HG02678 (cell line): Measurements from ENCODE around the gene MROH9.

Source experiments
- ATAC-seq: cut with Tn5 transposase; IDR thresholded peaks from one replicate; pipeline ENCODE4 v1.9.1; 2021; ENCODE audit warnings: mild to moderate bottlenecking, moderate library complexity; ENCODE audit not compliant: unreplicated experiment

The MROH9 gene

DNA sequence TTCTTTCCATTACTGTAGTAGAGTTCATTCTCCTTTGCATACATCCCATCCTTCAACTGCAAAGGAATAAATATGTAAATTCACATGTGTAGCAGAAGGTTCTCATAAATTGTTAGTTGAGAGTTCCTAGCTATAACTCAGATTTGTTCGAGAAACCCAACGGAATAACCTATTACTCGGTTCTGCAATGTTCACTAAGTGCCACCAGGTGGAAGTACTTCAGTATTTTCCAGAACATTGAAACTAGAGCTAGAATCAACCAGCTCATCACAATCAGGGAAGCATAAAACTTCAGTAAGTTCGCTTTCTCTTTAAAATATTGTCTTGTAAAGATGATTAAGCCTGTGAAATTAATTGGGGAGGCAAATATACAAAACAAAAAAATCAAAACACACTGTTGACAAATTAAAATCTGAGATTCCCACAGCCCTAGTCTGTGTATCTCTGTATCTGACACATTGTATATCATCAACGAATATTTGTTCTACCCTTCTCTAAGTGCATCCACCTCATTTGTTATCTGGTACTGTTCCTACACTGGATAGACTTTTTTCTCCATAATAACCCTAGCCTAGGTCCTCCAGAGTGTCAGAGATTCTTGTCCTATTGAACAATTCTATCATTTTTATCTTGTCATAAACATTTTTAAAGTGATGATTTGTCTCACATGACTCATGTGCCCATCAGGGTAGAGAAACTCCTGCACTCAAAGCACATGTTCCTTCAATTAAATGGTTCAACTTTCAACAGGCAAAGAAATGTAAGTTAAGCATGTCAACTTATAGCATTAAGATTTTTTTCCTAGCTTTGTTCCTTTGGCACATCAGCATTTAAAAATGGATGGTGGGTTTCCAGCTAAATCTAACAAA lies 31.9 kb downstream of the MROH9 start:
- peak; percentile 77 for ATAC-seq

DNA sequence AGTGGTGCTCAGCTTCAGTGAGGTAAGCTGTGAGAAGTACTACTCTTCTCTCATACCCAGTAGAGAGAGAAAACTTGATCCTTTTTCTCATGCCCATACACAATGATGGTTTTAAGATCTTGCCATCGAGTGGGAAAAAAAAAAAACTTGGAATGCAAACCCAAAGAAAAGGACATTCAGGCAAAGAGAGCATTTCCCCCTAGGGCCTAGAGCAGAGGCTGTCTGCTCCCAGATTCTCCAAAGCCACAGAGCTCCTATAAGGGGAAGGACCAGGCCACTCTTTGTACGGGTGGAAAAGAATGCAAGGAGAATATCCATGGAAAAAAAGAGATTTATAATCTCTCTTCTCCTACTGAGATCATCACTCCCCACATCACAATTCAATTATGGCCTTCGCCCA lies 34.9 kb downstream of the MROH9 start:
- ATAC-seq = no peak

DNA sequence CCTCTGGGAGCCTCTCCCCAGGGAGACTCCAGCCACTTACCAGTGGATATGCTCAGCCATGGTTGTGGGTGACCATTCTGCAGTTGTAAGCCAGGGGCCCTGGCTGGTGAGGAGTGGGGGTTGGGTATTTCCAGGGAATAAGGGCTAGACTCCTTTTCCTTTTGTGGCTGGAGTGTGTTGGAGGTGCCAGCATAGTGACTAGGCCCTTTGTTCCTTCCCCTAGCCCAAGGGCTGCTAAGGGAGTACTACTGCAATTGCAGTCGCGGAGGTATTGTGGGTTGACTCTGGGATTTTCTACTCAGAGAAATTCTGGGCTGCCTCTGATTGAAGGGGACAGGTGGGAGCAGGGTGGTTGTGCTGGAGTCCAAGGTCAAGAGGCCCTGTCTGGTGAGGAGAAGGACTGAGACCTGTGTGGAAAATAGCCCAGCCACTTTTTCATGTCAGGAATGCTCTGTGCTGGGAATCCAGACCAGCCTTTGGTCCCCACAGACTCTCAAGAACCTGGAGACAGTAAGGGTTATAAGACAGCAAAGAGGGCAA lies 43.1 kb downstream of the MROH9 start:
- ATAC-seq = no peak

DNA sequence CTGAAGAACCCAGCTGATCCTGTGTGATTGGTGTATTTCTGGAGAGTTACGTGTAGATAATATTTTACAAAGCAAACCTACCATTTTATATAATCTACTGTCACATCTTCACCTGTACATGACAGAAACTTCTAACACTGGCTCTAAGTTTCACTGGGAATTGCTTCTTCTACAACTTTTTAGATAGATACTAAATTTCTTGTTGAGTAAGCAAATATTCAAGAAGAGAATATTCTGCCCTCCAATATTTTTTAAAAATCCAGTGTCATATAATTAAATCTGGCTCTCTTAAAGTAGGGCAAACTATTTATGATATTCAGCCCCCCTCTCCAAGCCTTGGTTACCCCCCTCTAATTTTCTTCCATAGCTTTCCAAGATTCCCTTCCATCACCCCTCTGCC lies 50.1 kb downstream of the MROH9 start:
- ATAC-seq = no peak

DNA sequence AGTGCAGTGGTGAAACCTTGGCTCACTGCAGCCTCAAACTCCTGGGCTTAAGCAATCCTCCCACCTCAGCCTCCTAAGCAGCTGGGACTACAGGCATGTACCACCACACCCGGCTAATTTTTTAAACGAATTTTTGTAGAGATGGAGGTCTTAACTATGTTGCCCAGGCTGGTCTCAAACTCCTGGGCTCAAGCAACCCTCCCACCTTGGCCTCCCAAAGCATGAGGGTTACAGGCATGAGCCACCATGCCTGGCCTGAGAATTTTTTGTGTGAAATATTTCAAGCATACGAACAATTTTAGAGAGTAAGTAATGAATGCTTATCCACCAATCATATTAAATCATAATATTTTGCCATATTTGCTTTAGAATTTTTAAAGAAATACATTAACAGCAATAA lies 51.6 kb downstream of the MROH9 start:
- ATAC-seq = no peak

DNA sequence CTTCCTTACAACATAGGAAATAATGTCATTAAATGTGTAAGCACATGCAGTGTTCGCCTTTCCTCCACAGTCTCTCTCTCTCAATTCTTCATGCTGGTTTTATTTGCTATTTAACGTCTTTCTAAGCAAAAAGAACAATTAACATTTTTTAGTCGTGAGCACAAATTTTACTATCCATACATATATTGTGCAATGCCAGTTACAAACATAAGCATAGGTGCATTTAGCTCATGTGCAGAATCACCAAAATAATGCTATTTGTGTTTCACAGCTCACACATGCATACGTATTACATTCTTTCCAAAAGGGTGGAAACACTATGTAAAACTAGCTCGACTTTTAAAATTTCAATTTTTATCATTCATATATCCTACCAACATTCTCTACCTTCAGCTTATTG lies 52.1 kb downstream of the MROH9 start:
- ATAC-seq = no peak

DNA sequence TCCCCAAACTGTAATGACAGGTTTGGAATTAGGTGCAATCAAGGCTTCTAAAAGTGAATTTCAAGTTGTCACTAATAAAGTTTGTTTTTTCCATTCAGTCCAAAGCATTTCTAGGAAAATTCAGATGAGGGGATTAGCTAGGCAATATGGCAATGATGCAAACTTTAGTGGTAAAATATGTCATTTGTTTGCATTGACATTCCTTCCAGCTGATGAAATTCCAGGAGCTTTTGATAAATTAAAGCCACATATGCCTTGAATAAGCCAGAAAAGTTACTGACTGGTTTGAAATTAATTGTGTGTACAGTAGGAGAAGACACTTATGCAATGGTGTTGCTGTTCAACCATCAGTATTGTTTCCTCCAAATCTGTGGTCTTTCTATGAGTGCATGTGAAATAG lies 57.8 kb downstream of the MROH9 start:
- no peak for ATAC-seq

DNA sequence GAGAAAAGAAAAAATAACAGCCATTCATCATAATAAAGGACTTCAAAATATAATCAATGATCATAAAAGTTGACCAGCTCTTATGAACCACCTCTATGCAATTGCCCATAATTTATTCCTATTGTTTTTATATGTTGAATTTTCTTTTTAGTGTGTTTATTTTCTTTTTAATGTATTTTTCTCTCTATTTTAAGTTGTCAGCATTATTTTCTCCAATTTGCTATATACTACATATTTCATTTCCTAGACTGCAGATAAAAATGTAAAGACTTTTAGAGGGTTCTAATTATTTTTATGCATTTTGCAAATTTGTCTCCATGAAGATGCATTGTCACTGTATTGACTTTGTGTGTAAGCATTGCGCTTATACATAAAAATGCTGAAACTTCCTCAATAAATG lies 58.4 kb downstream of the MROH9 start:
- no peak for ATAC-seq

DNA sequence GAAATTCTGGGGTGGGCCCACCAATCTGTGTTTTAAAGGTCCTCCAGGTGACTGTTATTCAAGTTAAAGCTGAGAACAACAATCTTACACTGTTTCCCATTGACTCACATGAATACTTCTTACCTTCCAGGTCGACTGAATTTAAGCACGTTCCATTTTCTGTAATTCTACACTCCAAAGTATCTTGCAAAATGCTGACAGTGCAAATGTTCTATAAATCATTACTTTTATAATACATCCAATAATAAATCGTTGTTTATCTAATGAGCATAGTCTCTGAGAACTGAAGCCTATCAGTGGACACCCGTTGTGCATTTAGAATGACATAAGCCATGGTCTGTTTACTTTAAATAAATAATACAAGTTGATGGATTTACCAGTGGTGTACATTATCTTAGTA lies 79.5 kb downstream of the MROH9 start:
- ATAC-seq = no peak

DNA sequence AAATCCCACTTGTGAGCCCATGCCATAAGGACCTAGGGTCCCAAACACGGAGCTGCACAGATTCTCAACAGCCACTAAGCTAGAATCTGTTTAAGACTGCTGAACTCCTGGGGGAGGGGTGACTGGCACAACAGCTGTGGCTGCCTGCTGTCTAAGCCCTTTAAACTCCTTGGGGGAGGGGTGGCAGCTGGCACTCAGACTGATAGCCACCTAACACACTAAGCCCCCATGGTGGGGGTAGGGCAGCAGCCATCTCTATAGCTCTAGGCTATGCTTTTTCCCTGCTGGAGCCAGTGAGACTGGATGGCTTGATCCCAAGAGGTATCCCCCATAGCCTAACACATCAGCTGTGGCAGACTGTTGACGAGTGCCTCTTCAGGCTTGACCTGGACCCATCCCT lies 82.1 kb downstream of the MROH9 start:
- ATAC-seq = no peak

DNA sequence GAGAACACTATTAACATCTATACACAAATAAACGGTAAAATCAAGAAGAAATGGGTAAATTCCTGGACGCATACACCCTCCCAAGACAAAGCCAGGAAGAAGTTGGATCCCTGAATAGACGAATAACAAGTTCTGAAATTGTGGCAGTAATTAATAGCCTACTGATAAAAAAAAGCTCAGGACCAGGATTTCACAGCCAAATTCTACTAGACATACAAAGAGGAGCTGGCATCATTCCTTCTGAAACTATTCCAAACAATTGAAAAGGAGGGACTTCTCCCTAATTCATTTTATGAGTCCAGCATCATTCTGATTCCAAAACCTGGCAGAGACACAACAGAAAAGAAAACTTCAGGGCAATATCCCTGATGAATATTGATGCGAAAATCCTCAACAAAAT lies 84.6 kb downstream of the MROH9 start:
- no peak for ATAC-seq

DNA sequence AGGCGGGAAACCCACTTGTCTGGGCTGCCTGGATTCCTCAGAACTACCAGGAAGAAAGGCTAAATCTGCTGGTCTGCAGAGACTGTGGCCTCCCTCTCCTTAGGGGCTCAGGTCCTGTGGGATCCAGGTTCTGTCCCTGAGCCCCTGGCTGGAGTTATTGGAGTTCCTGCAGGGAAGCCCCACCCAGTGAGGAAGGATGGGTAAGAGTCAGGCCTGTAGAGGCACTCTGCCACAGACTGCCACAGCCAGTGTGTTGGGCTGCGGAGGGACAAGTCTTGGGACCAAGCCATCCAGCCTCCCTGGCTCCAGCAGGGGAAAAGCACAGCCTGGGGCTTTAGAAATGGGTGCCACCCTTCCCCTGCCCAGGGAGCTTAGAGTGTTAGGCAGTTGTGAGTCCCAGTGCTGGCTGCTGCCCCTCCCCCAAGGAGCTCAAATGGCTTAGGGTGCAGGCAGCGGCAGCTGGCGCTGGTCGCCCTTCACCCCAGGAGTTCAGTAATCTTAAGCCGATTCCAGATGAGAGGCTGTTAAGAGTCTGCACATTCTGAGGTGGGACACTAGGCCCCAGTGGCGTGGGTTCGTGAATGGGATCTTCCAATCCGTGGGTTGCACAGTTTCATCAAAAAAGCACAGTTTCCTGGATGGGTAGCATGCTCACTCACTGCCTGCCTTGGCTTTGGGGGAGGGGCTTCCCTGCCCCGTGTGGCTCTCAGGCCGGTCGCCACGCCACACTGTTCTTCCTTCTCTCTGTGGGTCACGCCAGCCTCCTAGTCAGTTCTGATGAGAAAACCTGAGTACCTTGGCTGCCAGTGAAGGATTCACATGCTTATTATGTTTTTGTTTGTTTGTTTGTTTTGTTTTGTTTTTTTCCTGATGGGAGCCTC lies 97.7 kb downstream of the MROH9 start:
- no peak for ATAC-seq

DNA sequence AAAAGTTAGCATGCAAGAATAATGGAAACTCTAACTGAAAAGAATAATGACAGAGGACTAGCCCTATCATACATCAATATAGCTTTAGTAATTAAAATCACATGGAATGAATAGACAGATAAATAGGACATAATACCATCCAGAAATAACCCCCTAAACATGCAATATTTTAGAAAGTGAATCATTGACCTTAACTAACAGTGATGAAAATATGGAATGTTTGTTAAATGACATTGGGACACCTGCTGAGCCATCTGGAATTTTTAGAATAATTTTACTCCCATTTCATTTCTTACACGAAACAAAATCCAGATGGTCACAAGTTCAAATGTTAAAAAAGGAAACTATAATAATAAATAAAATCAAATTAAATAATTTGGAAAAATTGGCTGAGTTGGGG lies 102.3 kb downstream of the MROH9 start:
- no peak for ATAC-seq

DNA sequence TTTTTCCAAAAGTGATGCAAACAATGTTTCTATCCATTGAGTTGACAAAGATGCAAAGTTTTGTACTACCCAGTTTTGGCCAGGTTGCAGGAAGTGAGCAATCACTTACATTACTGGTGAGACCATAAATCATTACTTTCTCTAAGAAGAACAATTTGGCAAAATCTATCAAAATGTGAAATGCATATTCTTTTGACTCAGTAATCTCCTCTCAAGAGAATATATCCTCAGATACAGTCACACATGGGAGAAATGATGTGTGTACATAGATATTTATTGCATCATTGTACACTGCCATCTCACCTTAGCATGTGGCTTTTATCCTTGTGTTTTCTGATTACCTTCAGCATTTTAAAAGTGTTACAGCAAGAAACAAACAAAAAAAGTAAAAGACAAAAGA lies 103.0 kb downstream of the MROH9 start:
- no peak for ATAC-seq

DNA sequence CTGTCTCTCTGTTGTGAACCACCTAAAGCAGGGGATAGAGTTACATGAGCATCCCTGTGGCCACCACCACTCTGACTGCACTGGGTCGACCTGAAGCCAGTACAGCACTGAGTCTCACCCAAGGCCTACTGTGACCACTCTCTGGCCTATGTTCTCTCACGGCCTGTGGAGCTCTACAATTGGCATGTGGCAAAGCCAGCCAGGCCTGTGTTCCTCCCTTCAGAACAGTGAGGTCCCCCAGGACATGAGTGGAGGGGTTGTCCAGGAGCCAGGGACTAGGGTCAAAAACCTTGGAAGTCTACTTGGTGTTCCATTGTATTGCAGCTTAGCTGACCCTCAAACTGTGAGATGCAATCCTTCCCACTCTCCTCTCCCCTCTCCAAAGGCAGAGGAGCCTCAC lies 112.7 kb downstream of the MROH9 start:
- ATAC-seq = no peak

DNA sequence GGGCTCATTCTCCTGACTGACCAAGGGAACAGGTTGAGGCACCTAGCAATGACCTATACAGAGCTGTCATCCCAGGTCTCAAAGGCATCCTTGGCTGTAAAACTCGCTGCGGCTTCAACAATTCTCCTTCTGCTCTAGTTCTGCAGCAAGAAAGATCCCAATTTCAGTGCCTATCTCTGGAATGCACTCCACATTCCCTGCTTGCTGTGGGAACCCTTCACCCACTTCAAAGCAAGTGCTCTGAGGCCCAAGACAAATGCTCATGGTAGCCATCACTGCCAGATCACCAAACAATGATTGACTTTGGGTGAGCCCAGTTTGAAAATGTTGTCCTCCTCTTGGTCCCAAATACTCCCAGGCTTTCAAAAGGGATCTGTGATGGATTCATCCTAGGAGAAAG lies 117.6 kb downstream of the MROH9 start:
- no peak for ATAC-seq

DNA sequence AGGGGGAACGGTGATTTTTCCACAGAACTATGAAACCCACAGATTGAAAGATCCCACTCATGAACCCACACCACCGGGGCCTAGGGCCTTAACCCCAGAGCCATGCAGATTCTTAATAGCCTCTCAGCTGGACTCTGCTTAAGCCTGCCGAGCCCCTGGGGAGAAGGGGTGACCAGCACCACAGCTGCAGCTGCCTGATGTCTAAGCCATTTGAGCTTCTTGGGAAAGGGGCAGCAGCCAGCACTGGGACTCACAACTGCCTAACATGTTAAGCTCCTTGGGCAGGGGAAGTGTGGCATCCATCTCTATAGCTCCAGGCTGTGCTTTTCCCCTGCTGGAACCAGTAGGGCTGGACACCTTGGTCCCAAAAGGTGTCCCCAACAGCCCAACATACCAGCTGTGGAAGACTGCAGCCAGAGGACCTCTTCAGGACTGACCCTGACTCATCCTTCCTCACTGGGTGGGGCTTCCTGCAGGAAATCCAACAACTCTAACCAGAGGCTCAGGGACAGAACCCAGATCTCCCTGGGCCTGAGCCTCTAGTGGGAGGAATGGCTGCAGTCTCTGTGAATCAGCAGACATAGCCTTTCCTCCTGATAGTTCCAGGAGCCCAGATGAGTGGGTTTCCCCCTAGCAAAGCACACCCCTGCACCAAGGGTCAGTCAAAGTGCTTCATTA lies 120.8 kb downstream of the MROH9 start:
- ATAC-seq = no peak

DNA sequence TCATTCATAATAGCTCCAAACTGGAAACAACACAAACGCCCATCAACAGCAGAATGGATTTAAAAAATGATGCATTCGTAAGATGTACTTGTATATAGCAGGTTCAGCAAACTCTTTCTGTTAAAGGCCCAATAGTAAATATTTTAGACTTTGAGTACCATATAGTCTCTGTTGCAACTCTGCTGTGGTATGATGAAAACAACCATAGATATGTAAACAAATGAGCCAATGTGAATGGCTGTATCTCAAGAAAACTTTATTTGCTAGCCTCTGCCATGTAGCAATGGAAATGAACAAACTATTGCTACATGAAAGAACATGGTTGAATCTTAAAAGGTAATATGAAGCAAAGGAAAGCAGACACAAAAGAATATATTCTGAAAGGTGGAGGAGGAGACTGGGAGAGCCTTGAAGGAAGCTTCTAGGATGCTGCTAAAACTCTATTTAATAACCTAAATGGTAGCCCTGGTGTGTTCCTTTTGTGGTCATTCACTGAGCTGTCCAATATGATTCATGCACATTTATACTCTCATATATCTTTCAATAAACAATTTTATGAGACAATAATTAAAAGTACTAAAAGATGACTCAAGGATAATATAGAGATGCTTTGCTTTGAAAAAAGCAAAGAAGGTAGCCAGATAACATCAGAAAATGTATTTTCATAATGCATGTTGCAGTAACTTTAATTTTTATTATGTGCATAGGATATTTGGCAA lies 126.2 kb downstream of the MROH9 start:
- no peak for ATAC-seq

DNA sequence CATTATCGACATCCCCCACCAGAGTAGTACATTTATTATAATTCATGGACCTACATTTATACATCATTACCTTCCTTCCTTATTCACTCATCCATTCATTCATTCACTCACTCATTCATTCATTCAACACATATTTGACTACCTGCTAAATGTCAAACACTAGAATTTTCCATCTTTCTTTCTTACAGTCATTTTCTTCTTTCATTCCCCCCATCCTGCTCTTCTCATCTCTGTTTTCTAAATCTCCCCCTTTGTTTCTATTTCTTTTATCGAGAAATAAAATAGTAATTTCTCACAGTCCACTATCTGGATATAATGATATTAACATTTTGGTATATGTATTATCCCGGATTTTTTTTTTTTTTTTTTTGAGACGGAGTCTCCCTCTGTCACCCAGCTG lies 127.6 kb downstream of the MROH9 start:
- no peak for ATAC-seq

DNA sequence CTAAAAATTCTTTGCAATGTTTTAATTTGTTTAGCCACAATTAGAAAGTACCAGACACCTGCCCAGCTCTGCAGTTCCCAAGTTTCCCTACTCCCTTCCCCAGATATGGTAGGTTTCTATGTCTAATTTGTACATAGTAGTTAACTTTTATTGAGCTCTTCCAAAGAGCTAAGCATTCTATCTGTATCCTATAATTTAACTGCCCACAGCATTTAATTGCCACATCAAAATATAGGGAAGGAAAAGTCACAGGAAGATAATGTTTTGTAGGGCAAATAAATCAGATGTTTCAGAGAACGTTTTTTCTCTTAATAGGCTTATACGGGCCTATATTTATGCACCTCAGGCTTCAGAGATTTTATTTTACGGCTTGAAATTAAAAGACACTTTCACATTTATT lies 139.7 kb downstream of the MROH9 start:
- ATAC-seq = no peak

DNA sequence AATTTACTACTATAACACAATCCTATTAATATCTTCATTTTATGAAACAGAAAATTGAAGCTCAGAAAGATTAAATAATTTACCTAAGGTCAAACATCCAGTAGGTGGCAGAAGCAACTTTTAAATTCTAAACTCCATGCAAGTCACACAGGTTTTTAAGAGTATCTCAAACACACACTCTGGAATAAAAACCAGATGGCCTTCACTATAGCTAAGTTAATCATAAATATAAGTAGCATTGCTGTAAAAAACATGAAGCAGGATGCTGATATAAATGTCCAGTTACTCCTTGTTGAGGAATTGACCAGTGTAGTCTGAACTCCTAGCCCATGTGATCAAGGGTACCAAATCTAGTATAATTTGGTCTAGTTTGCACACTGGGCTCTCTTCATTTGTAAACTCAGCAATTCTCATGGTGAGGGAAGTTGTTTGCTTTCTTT lies 146.0 kb downstream of the MROH9 start:
- no peak for ATAC-seq
